ENCODE measurements around the gene FLRT2.

FLRT2 gene

GRCh38 chr14:85564841-85565527, 35.0 kb downstream of the FLRT2 start:
- no peak for DNase-seq (ENCODE audit: low spot score)

GRCh38 chr14:85565862-85566296, 35.9 kb downstream of the FLRT2 start:
- no peak for DNase-seq (ENCODE audit: low spot score)

- DNase-seq (ENCODE audit: low spot score): no peak
Observed at GRCh38 chr14:85566603-85567002, 36.7 kb downstream of the FLRT2 start.

GRCh38 chr14:85572011-85572410, 42.1 kb downstream of the FLRT2 start:
- DNase-seq (ENCODE audit: low spot score): no peak

GRCh38 chr14:85572845-85573244, 42.9 kb downstream of the FLRT2 start:
- no peak for DNase-seq (ENCODE audit: low spot score)

- DNase-seq (ENCODE audit: low spot score): no peak
Observed at GRCh38 chr14:85573406-85573805, 43.5 kb downstream of the FLRT2 start.

- DNase-seq (ENCODE audit: low spot score): no peak
Observed at GRCh38 chr14:85574853-85575616, 45.1 kb downstream of the FLRT2 start.

GRCh38 chr14:85575617-85575898, 45.6 kb downstream of the FLRT2 start:
- DNase-seq (ENCODE audit: low spot score): no peak

- no peak for DNase-seq (ENCODE audit: low spot score)
Observed at GRCh38 chr14:85576218-85576617, 46.3 kb downstream of the FLRT2 start.

- no peak for DNase-seq (ENCODE audit: low spot score)
Observed at GRCh38 chr14:85576848-85577542, 47.1 kb downstream of the FLRT2 start.

- DNase-seq (ENCODE audit: low spot score): no peak
Observed at GRCh38 chr14:85577543-85578114, 47.7 kb downstream of the FLRT2 start.

- no peak for DNase-seq (ENCODE audit: low spot score)
Observed at GRCh38 chr14:85578357-85578756, 48.4 kb downstream of the FLRT2 start.

- no peak for DNase-seq (ENCODE audit: low spot score)
Observed at GRCh38 chr14:85578930-85579329, 49.0 kb downstream of the FLRT2 start.

- no peak for DNase-seq (ENCODE audit: low spot score)
Observed at GRCh38 chr14:85579942-85580341, 50.0 kb downstream of the FLRT2 start.

GRCh38 chr14:85580536-85581140, 50.7 kb downstream of the FLRT2 start:
- no peak for DNase-seq (ENCODE audit: low spot score)

- no peak for DNase-seq (ENCODE audit: low spot score)
Observed at GRCh38 chr14:85581691-85582090, 51.7 kb downstream of the FLRT2 start.

- no peak for DNase-seq (ENCODE audit: low spot score)
Observed at GRCh38 chr14:85583380-85583779, 53.4 kb downstream of the FLRT2 start.

GRCh38 chr14:85584481-85584880, 54.5 kb downstream of the FLRT2 start:
- DNase-seq (ENCODE audit: low spot score): no peak

GRCh38 chr14:85587151-85587711, 57.3 kb downstream of the FLRT2 start:
- DNase-seq (ENCODE audit: low spot score): peak; percentile 46

- no peak for DNase-seq (ENCODE audit: low spot score)
Observed at GRCh38 chr14:85590784-85591183, 60.8 kb downstream of the FLRT2 start.

GRCh38 chr14:85594217-85594616, 64.3 kb downstream of the FLRT2 start:
- DNase-seq (ENCODE audit: low spot score): no peak

GRCh38 chr14:85595981-85596380, 66.0 kb downstream of the FLRT2 start:
- DNase-seq (ENCODE audit: low spot score): no peak

Measured in SW480 (cell line).